GM23338 (cell line): Measurements from ENCODE around the gene TAGLN3. TPM values are rescaled to one million over a fixed set of nuclear protein-coding genes. Genes with fewer than 3 reads are reported as not detected.

Experiments used
- ATAC-seq: fragments of 200-7000 bp; cut with Tn5 transposase; 3 replicates; pipeline ENCODE4 v1.9.1; 2020
- DNase-seq: peaks from one replicate; pipeline ENCODE4 v3.0.0-alpha.2; 2015; ENCODE audit warnings: low spot score
- H2AFZ ChIP-seq: fragments of 200-600 bp; sonication (generic); 2 replicates; pipeline ENCODE4 v1.8.0; 2016; ENCODE audit warnings: antibody characterized with exemption, mild to moderate bottlenecking, moderate library complexity
- H3F3A ChIP-seq: fragments of 200-600 bp; sonication (generic); replicated peaks from 2 replicates; pipeline ENCODE4 v1.8.0; 2017; ENCODE audit warnings: antibody characterized with exemption, mixed run types, low read depth
- H3K27ac ChIP-seq: fragments of 200-600 bp; sonication (generic); 2 replicates; pipeline ENCODE4 v1.6.1; 2016; ENCODE audit warnings: low read depth
- H3K27me3 ChIP-seq: fragments of 200-600 bp; sonication (generic); 2 replicates; pipeline ENCODE4 v1.8.0; 2016; ENCODE audit warnings: mild to moderate bottlenecking, mixed run types, moderate library complexity; ENCODE audit not compliant: insufficient read depth
- H3K36me3 ChIP-seq: fragments of 200-600 bp; sonication (generic); 2 replicates; pipeline ENCODE4 v1.8.0; 2016; ENCODE audit warnings: mild to moderate bottlenecking; ENCODE audit not compliant: insufficient read depth
- H3K4me1 ChIP-seq: fragments of 200-600 bp; sonication (generic); 2 replicates; pipeline ENCODE4 v1.8.0; 2016; ENCODE audit warnings: mild to moderate bottlenecking, moderate library complexity; ENCODE audit not compliant: insufficient read depth
- H3K4me2 ChIP-seq: fragments of 200-600 bp; sonication (generic); 2 replicates; pipeline ENCODE4 v1.7.1; 2017; ENCODE audit warnings: mixed run types
- H3K4me3 ChIP-seq: fragments of 200-600 bp; sonication (generic); 2 replicates; pipeline ENCODE4 v1.6.1; 2016; ENCODE audit warnings: mixed run types
- H3K79me2 ChIP-seq: fragments of 200-600 bp; sonication (generic); replicated peaks from 2 replicates; pipeline ENCODE4 v1.8.0; 2017; ENCODE audit warnings: mild to moderate bottlenecking; ENCODE audit not compliant: insufficient read depth
- H3K9me2 ChIP-seq: fragments of 200-600 bp; sonication (generic); 2 replicates; pipeline ENCODE4 v1.8.0; 2017; ENCODE audit not compliant: insufficient read depth
- H4K20me1 ChIP-seq: fragments of 200-600 bp; sonication (generic); replicated peaks from 2 replicates; pipeline ENCODE4 v1.8.0; 2017; ENCODE audit warnings: mild to moderate bottlenecking; ENCODE audit not compliant: insufficient read depth
- H3K27ac Mint-ChIP-seq: 2 replicates; pipeline ENCODE4 v1.8.0; 2020; ENCODE audit warnings: inconsistent platforms, mild to moderate bottlenecking, moderate library complexity, mixed read lengths
- H3K27me3 Mint-ChIP-seq: 3 replicates; pipeline ENCODE4 v1.8.0; 2022; ENCODE audit warnings: low read depth, mild to moderate bottlenecking, moderate library complexity, mixed read lengths, inconsistent platforms; ENCODE audit not compliant: insufficient read depth, poor library complexity
- H3K36me3 Mint-ChIP-seq: 3 replicates; pipeline ENCODE4 v1.8.0; 2021; ENCODE audit warnings: low read depth, mild to moderate bottlenecking, inconsistent platforms, moderate library complexity, mixed read lengths
- H3K4me1 Mint-ChIP-seq: 3 replicates; pipeline ENCODE4 v1.8.0; 2020; ENCODE audit warnings: mild to moderate bottlenecking, inconsistent platforms, mixed read lengths
- H3K4me3 Mint-ChIP-seq: 3 replicates; pipeline ENCODE4 v1.8.0; 2021; ENCODE audit warnings: moderate library complexity, mild to moderate bottlenecking, inconsistent platforms, mixed read lengths
- H3K9me3 Mint-ChIP-seq: 3 replicates; pipeline ENCODE4 v1.8.0; 2020; ENCODE audit warnings: moderate library complexity, mild to moderate bottlenecking, inconsistent platforms, mixed read lengths
- CREB1 ChIP-seq: fragments of 250-450 bp; sonication (Bioruptor Pico); IDR thresholded peaks from 2 replicates; pipeline ENCODE4 v1.5.0; 2020; ENCODE audit warnings: low read depth, mild to moderate bottlenecking, moderate library complexity
- EZH2 ChIP-seq: fragments of 200-600 bp; sonication (generic); IDR thresholded peaks from one replicate; pipeline ENCODE4 v1.8.0; 2017; ENCODE audit warnings: antibody characterized with exemption, mild to moderate bottlenecking, low read depth; ENCODE audit not compliant: unreplicated experiment
- EZH2phosphoT487 ChIP-seq: fragments of 200-600 bp; sonication (generic); IDR thresholded peaks from one replicate; pipeline ENCODE4 v1.8.1; 2018; ENCODE audit warnings: antibody characterized with exemption; ENCODE audit not compliant: unreplicated experiment
- JUNB ChIP-seq: IDR thresholded peaks from one replicate; pipeline ENCODE4 v1.6.1; 2016; ENCODE audit warnings: antibody characterized with exemption; ENCODE audit not compliant: unreplicated experiment
- POLR2AphosphoS5 ChIP-seq: IDR thresholded peaks from 2 replicates; pipeline ENCODE4 v1.6.1; 2016; ENCODE audit warnings: antibody characterized with exemption, low read depth
- STAT1 ChIP-seq: IDR thresholded peaks from one replicate; pipeline ENCODE4 v1.6.1; 2016; ENCODE audit warnings: antibody characterized with exemption; ENCODE audit not compliant: unreplicated experiment
- ZNF114 ChIP-seq: fragments of 250-450 bp; sonication (Bioruptor Pico); IDR thresholded peaks from 2 replicates; pipeline ENCODE4 v1.5.0; 2020; ENCODE audit warnings: mild to moderate bottlenecking, moderate library complexity
- ZNF331 ChIP-seq: fragments of 250-450 bp; sonication (Bioruptor Pico); IDR thresholded peaks from 2 replicates; pipeline ENCODE4 v1.5.0; 2020; ENCODE audit warnings: low read depth, mild to moderate bottlenecking, moderate library complexity
- polyA plus RNA-seq: library from polyadenylated mRNA; unstranded; fragments of >200 nt; fragmentation: Nextera tagmentation; extraction: Ambion mirVana; gene quantifications from 2 replicates; pipeline ENCODE4 v1.2.1, GENCODE V29; 2016
- total RNA-seq: library from RNA; depleted of rRNA; stranded (reverse); fragments of >200 nt; shearing (Covaris generic); gene quantifications from 2 replicates; pipeline ENCODE4 v1.2.3, GENCODE V29; 2014
- TF ChIP-seq, protein P1 (sequence below), 2 experiments: fragments of 200-600 bp in 1 of 2; sonication (generic) in 1 of 2; conservative IDR thresholded peaks; 2 replicates each; pipeline versions ENCODE4 v1.5.1 to v1.6.1; 2016 to 2017; ENCODE audit warnings: antibody characterized with exemption in 2 of 2, low read depth in 2 of 2, mild to moderate bottlenecking in 2 of 2, moderate library complexity in 1 of 2
- TF ChIP-seq, protein P2 (sequence below): IDR thresholded peaks from one replicate; pipeline ENCODE4 v1.6.1; 2018; ENCODE audit warnings: antibody characterized with exemption; ENCODE audit not compliant: unreplicated experiment
- TF ChIP-seq, protein P3 (sequence below): IDR thresholded peaks from 2 replicates; pipeline ENCODE4 v1.6.1; 2016; ENCODE audit warnings: antibody characterized with exemption

The TAGLN3 gene
- total and polyA plus RNA-seq, 2 experiments from 2014 or later, result 6.8 to 12.6 TPM

DNA sequence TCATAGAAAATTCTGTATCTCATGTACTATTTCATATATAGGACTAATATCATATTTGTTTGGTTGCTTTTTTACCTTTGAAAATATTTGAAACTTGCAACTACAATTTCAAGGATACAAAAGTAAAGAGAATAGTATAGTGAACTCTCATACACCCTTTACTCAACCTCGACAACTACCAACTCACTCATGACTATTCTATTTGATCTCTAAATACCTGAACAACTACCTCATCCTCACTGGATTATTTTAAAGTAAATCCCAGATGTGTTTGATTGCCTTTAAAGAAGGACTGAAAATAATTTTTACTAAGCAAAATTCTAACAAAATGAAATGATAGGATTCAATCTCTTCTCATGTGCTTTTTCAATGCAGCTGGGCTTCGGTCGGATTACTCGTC, 47.9 kb downstream of the TAGLN3 start:
- H3K27ac ChIP-seq, result no peak overlapping the region
- H3K4me1 ChIP-seq, result peaks cover 21% of the 10 kb centered on the region
- H3K36me3 ChIP-seq, result no peaks in the 10 kb centered on the region
- Mint-ChIP-seq H3K36me3 (no peaks in the 10 kb centered on the region), H3K4me3 (no peak overlapping the region), H3K27me3 (no peaks in the 10 kb centered on the region), H3K9me3 (no peaks in the 10 kb centered on the region), H3K27ac (no peak overlapping the region), H3K4me1 (peaks cover 20% of the 10 kb centered on the region)
- no peak overlapping the region for H2AFZ ChIP-seq
- TF ChIP-seq, protein P1, sequence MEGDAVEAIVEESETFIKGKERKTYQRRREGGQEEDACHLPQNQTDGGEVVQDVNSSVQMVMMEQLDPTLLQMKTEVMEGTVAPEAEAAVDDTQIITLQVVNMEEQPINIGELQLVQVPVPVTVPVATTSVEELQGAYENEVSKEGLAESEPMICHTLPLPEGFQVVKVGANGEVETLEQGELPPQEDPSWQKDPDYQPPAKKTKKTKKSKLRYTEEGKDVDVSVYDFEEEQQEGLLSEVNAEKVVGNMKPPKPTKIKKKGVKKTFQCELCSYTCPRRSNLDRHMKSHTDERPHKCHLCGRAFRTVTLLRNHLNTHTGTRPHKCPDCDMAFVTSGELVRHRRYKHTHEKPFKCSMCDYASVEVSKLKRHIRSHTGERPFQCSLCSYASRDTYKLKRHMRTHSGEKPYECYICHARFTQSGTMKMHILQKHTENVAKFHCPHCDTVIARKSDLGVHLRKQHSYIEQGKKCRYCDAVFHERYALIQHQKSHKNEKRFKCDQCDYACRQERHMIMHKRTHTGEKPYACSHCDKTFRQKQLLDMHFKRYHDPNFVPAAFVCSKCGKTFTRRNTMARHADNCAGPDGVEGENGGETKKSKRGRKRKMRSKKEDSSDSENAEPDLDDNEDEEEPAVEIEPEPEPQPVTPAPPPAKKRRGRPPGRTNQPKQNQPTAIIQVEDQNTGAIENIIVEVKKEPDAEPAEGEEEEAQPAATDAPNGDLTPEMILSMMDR (conservative IDR thresholded peaks at IDR 0.05; ENCODE audit: low read depth in 2 of 2), result no peak
- no peak for TF ChIP-seq STAT1
- no peak for TF ChIP-seq ZNF114 (CRISPR knock-in tag)
- no peak for TF ChIP-seq EZH2
- no peak for TF ChIP-seq JUNB
- TF ChIP-seq, protein P2, sequence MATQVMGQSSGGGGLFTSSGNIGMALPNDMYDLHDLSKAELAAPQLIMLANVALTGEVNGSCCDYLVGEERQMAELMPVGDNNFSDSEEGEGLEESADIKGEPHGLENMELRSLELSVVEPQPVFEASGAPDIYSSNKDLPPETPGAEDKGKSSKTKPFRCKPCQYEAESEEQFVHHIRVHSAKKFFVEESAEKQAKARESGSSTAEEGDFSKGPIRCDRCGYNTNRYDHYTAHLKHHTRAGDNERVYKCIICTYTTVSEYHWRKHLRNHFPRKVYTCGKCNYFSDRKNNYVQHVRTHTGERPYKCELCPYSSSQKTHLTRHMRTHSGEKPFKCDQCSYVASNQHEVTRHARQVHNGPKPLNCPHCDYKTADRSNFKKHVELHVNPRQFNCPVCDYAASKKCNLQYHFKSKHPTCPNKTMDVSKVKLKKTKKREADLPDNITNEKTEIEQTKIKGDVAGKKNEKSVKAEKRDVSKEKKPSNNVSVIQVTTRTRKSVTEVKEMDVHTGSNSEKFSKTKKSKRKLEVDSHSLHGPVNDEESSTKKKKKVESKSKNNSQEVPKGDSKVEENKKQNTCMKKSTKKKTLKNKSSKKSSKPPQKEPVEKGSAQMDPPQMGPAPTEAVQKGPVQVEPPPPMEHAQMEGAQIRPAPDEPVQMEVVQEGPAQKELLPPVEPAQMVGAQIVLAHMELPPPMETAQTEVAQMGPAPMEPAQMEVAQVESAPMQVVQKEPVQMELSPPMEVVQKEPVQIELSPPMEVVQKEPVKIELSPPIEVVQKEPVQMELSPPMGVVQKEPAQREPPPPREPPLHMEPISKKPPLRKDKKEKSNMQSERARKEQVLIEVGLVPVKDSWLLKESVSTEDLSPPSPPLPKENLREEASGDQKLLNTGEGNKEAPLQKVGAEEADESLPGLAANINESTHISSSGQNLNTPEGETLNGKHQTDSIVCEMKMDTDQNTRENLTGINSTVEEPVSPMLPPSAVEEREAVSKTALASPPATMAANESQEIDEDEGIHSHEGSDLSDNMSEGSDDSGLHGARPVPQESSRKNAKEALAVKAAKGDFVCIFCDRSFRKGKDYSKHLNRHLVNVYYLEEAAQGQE, result no peak
- no peaks in the 10 kb centered on the region; the same call in 1 of the 2 replicates for H3F3A ChIP-seq
- H3K4me2 ChIP-seq, result no peak overlapping the region
- H3K79me2 ChIP-seq, result no peaks in the 10 kb centered on the region
- H3K27me3 ChIP-seq, result no peaks in the 10 kb centered on the region
- ATAC-seq (no peak), DNase-seq (no peak)
- no peaks in the 10 kb centered on the region for H4K20me1 ChIP-seq
- H3K9me2 ChIP-seq, result no peaks in the 10 kb centered on the region
- no peak overlapping the region for H3K4me3 ChIP-seq

DNA sequence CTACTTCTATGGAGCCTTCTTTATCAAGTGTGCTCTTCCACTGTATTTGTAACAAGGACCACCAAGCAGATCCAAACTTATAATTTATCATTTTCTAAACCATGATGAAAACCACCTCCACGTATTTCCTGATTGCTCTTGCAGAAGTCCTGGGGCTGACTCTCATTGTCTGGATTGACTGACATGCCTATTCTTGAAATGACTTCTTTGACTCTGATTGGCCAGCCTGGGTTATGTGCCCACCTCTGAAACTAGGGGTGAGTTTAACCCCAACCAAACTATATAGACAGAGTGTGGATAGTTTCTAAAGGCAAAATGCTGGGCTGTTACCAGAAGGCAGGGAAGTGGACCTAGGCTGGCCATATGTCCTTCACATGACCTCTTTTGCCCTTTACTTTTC, 48.5 kb downstream of the TAGLN3 start:
- no peak overlapping the region for H3K4me3 ChIP-seq
- no peaks in the 10 kb centered on the region for H3K9me2 ChIP-seq
- no peaks in the 10 kb centered on the region for H3K9me3 Mint-ChIP-seq
- peaks cover 19% of the 10 kb centered on the region for H3K4me1 Mint-ChIP-seq
- H3K27me3 Mint-ChIP-seq, result no peaks in the 10 kb centered on the region
- H3K27ac ChIP-seq, result no peak overlapping the region
- H4K20me1 ChIP-seq, result no peaks in the 10 kb centered on the region
- DNase-seq, result no peak
- ATAC-seq, result no peak
- H3K27me3 ChIP-seq, result no peaks in the 10 kb centered on the region
- no peaks in the 10 kb centered on the region for H3K36me3 ChIP-seq
- no peaks in the 10 kb centered on the region for H3K79me2 ChIP-seq
- H3K4me1 ChIP-seq, result peaks cover 17% of the 10 kb centered on the region
- no peak overlapping the region for H2AFZ ChIP-seq
- no peaks in the 10 kb centered on the region for H3K36me3 Mint-ChIP-seq
- no peaks in the 10 kb centered on the region; the same call in 1 of the 2 replicates for H3F3A ChIP-seq
- H3K4me3 Mint-ChIP-seq, result no peak overlapping the region
- H3K27ac Mint-ChIP-seq, result no peak overlapping the region
- H3K4me2 ChIP-seq, result no peak overlapping the region
- no peak for TF ChIP-seq ZNF114 (CRISPR knock-in tag)
- no peak for TF ChIP-seq ZNF331 (CRISPR knock-in tag)
- TF ChIP-seq, protein P2, result no peak
- TF ChIP-seq POLR2AphosphoS5, result no peak
- TF ChIP-seq EZH2phosphoT487, result no peak
- TF ChIP-seq CREB1 (CRISPR knock-in tag), result no peak
- TF ChIP-seq, protein P1 (conservative IDR thresholded peaks at IDR 0.05; ENCODE audit: low read depth in 2 of 2), result no peak
- TF ChIP-seq, protein P3, sequence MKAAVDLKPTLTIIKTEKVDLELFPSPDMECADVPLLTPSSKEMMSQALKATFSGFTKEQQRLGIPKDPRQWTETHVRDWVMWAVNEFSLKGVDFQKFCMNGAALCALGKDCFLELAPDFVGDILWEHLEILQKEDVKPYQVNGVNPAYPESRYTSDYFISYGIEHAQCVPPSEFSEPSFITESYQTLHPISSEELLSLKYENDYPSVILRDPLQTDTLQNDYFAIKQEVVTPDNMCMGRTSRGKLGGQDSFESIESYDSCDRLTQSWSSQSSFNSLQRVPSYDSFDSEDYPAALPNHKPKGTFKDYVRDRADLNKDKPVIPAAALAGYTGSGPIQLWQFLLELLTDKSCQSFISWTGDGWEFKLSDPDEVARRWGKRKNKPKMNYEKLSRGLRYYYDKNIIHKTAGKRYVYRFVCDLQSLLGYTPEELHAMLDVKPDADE, result no peak
